PFSK-1 (cell line): Measurements from ENCODE around the gene INTS3.

Source experiments
- POLR2AphosphoS5 ChIP-seq: IDR thresholded peaks from 2 replicates; pipeline ENCODE4 v1.6.1; 2012; ENCODE audit warnings: low read depth, mild to moderate bottlenecking, control low read depth, low read length, moderate library complexity
- TAF1 ChIP-seq: IDR thresholded peaks from 2 replicates; pipeline ENCODE4 v1.6.1; 2012; ENCODE audit warnings: low read length, control low read depth, borderline replicate concordance; ENCODE audit not compliant: insufficient read depth

DNA sequence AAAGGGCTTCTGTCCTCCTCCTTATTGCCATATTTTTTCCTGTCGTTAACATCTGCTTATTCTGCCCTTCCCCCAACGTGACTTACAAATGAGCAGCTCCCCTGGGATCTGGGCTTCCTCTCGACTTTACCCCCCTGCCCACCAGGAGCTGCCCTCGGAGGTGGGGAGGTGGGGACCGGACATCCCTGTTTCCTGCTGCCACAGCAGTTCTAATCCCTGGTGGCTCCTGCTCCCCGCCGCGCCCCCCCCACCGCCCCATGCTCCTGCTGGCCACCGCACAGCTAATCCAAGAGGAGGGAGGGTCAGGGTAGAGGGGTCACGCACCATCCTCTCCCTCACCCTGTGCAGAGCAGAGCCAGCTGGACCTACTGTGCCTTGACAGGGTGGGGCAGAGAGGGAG lies 42.9 kb downstream of the INTS3 start:
- TF ChIP-seq TAF1 (no peak), POLR2AphosphoS5 (no peak)
